Bronchial epithelial cell (primary cell): ENCODE measurements around the gene SEZ6L. TPM values are rescaled to one million over a fixed set of nuclear protein-coding genes. Genes with fewer than 3 reads are reported as not detected.

Experiments used
- DNase-seq: peaks from one replicate; pipeline ENCODE4 v3.0.0-alpha.2; 2010; ENCODE audit warnings: low read depth
- FAIRE-seq: peaks from 2 replicates; lab custom pipeline; 2011; peaks lifted over from hg19 to GRCh38; lab: Jason Lieb, UNC
- H3K27me3 ChIP-seq: 2 replicates; pipeline ENCODE4 v1.5.1; 2011; ENCODE audit warnings: low read length; ENCODE audit not compliant: control insufficient read depth, insufficient read depth
- H3K36me3 ChIP-seq: 2 replicates; pipeline ENCODE4 v1.5.1; 2011; ENCODE audit warnings: low read length; ENCODE audit not compliant: control insufficient read depth, insufficient read depth
- H3K4me3 ChIP-seq: 2 replicates; pipeline ENCODE4 v1.5.1; 2011; ENCODE audit warnings: mild to moderate bottlenecking, low read depth, low read length, control low read depth
- total RNA-seq: library from RNA; depleted of rRNA; stranded (reverse); fragments of >200 nt; gene quantifications from 2 replicates; pipeline ENCODE4 v1.2.1, GENCODE V29; 2014
- TF ChIP-seq, protein P1 (sequence below): IDR thresholded peaks from 2 replicates; pipeline ENCODE4 v1.5.1; 2011; ENCODE audit warnings: mild to moderate bottlenecking, moderate library complexity, low read length, control low read depth, inconsistent platforms; ENCODE audit not compliant: insufficient read depth, severe bottlenecking

SEZ6L gene
- total RNA-seq, 1 donor from 2014 or later = not detected

DNA sequence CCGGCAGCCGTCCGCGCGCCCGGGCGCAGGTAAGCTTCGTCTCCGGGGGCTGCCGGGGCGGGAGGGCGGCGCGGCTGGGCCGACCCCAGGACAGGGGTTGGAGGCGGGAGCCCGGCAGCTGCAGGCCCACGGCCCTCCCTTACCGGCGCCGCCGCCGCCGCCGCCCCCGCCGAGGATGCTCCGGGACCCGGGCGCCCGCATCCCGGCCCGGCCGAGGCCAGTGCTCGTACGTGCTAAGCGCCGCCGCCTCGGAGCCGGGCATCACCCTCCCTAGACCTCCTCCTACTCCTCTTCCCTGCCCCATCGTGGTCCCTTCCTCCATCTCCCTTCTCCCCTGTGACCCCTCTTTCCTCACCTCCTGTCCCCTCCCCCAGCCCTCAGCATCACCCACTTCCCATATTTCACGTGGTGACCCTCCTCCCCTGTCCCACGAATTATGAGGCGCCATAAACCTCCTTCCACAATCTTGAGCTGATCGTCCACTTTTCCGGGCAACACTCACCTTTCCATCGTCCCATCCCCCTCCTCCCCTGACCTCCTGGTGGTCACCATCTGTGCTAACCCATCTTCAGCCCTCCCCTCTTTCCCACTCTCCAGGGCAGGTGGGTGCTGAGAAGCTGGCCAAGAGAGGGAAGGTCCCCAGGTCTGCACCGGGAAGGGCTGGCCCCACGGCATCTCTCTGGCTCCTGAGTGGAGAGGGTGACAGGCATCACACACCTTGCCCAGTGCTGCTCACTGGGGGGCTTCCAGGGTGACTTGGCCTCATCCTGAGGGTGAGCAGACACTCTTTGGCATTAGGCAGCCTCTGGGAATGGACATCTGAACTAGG, 260.4 kb downstream of the SEZ6L start:
- DNase-seq (no peak), FAIRE-seq (no peak)
- Histone ChIP-seq H3K36me3 (no peaks in the 10 kb centered on the region), H3K27me3 (no peaks in the 10 kb centered on the region), H3K4me3 (peak overlapping the region; percentile 43)
- TF ChIP-seq, protein P1, sequence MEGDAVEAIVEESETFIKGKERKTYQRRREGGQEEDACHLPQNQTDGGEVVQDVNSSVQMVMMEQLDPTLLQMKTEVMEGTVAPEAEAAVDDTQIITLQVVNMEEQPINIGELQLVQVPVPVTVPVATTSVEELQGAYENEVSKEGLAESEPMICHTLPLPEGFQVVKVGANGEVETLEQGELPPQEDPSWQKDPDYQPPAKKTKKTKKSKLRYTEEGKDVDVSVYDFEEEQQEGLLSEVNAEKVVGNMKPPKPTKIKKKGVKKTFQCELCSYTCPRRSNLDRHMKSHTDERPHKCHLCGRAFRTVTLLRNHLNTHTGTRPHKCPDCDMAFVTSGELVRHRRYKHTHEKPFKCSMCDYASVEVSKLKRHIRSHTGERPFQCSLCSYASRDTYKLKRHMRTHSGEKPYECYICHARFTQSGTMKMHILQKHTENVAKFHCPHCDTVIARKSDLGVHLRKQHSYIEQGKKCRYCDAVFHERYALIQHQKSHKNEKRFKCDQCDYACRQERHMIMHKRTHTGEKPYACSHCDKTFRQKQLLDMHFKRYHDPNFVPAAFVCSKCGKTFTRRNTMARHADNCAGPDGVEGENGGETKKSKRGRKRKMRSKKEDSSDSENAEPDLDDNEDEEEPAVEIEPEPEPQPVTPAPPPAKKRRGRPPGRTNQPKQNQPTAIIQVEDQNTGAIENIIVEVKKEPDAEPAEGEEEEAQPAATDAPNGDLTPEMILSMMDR = no peak

DNA sequence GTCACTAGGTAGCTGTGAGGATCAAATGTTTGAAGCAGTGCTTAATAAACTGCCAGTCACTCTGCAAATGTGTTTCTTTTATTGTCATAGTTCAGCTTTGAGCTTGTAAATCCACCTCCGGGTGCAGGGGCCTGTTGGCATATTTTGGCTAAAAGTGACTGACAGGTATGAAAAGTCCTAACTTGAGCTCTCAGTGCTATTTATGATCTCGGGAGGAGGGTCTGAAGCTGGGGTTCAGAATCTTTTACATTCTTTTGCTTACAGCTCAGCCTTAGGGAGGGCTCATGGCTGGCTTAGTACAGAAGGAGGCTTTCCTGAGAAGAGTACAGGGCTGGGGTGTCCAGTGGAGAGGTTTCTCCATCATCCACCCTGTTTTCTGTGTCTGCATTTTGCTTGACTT, 261.3 kb downstream of the SEZ6L start:
- no peaks in the 10 kb centered on the region for H3K36me3 ChIP-seq
- no peaks in the 10 kb centered on the region for H3K27me3 ChIP-seq
- FAIRE-seq (peak; percentile 58), DNase-seq (no peak)
- no peak overlapping the region for H3K4me3 ChIP-seq
- TF ChIP-seq, protein P1 = no peak

DNA sequence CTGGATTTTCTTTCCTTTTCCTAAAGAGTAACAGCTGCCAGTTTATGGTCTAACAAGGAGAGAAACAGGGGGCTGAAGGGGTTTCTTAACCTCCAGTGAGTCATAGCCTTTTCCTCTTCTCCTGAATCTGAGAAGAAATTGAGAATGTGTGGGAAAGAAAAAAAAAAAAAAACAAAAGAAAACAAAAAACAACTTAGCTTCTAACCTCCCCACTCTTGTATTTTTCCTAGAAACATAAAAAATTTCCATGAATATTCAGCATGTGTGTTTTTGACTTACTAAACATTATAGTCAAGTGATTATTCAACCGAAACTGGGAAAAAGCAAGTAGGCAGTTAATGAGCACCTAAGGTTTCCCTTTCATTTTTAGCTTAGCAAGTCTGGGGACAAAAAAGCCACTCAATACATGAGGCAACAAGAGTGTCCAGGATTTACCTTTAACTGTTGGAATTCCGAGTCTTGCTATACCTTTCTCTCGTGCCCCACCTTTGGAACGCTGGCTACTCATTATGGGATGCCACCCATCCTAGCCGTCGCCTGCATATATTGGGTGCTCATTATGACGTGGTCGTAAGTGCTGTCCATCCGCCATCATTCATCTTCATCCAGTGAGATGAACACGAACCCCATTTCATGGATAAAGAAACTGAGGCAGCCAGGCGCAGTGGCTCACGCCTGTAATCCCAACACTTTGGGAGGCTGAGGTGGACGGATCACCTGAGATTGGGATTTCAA, 262.2 kb downstream of the SEZ6L start:
- no peak for DNase-seq
- FAIRE-seq = no peak
- no peak overlapping the region for H3K4me3 ChIP-seq
- no peaks in the 10 kb centered on the region for H3K36me3 ChIP-seq
- TF ChIP-seq, protein P1 = no peak
- H3K27me3 ChIP-seq = no peaks in the 10 kb centered on the region

DNA sequence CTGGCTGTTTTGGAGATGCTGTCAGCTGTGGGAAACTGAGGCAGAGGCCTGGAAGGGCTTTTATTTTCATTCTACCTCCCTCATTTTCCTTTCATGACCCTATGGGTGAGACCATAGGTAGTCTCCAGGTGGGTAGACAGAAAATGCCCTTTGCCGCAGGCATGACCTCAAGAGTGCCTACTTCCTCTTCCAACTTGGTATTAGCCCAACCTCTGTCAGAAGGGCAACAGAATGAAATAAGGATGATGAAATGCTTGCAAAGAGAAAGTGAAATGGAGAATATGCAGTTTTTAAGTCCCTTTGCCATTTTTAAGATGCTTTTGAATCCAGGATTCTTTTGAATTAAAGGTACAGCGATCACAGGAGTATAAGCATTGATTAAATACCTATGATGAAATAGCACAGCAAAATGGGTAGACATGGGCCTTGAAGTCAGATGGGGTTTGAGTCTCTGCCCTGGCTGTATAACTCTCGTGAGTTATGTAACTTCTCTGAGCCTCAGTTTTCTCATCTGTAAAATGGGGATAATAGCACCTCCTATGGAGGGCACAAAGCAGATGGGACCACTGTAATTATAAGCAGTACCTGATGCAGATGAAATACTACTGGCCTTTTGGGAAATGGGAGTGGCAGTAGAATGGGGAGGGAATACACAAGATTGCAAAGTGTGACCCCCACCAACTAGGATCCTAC, 263.5 kb downstream of the SEZ6L start:
- H3K36me3 ChIP-seq = no peaks in the 10 kb centered on the region
- TF ChIP-seq, protein P1 = no peak
- FAIRE-seq = no peak
- no peaks in the 10 kb centered on the region for H3K27me3 ChIP-seq
- no peak for DNase-seq
- no peak overlapping the region for H3K4me3 ChIP-seq
